Fibroblast of skin of right quadriceps (primary cell): ENCODE measurements around the gene SLC25A25.
A peak's percentile ranks its signal among the peaks of the same experiment; 100 is the strongest.

Source experiments
- DNase-seq: peaks from one replicate; pipeline ENCODE4 v3.0.0-alpha.2; 2013

Gene SLC25A25

GRCh38 chr9:128077847-128078503, 9.9 kb downstream of the SLC25A25 start:
- no peak for DNase-seq

- no peak for DNase-seq
Measured at GRCh38 chr9:128078504-128079434, 10.7 kb downstream of the SLC25A25 start.

- no peak for DNase-seq
Measured at GRCh38 chr9:128080206-128080605, 12.2 kb downstream of the SLC25A25 start.

GRCh38 chr9:128081056-128081455, 13.0 kb downstream of the SLC25A25 start:
- DNase-seq = peak; percentile 80

- DNase-seq = no peak
Measured at GRCh38 chr9:128082151-128082550, 14.1 kb downstream of the SLC25A25 start.

GRCh38 chr9:128084746-128085145, 16.7 kb downstream of the SLC25A25 start:
- no peak for DNase-seq

GRCh38 chr9:128085943-128086342, 17.9 kb downstream of the SLC25A25 start:
- DNase-seq = no peak

GRCh38 chr9:128087262-128087661, 19.2 kb downstream of the SLC25A25 start:
- no peak for DNase-seq

- no peak for DNase-seq
Measured at GRCh38 chr9:128088253-128088945, 20.4 kb downstream of the SLC25A25 start.

- no peak for DNase-seq
Measured at GRCh38 chr9:128089299-128089698, 21.3 kb downstream of the SLC25A25 start.

- DNase-seq = peak; percentile 85
Measured at GRCh38 chr9:128091144-128091543, 23.1 kb downstream of the SLC25A25 start.

- DNase-seq = no peak
Measured at GRCh38 chr9:128091571-128091970, 23.5 kb downstream of the SLC25A25 start.

GRCh38 chr9:128092199-128092977, 24.4 kb downstream of the SLC25A25 start:
- no peak for DNase-seq

GRCh38 chr9:128093011-128093410, 25.0 kb downstream of the SLC25A25 start:
- no peak for DNase-seq

- peak; percentile 98 for DNase-seq
Measured at GRCh38 chr9:128094166-128094949, 26.3 kb downstream of the SLC25A25 start.

GRCh38 chr9:128094950-128095544, 27.0 kb downstream of the SLC25A25 start:
- no peak for DNase-seq

GRCh38 chr9:128096616-128097536, 28.8 kb downstream of the SLC25A25 start:
- no peak for DNase-seq

- no peak for DNase-seq
Measured at GRCh38 chr9:128097543-128098296, 29.7 kb downstream of the SLC25A25 start.
